Mesothelial cell of epicardium (in vitro differentiated cells): ENCODE data around the gene EIF1. TPM values are rescaled to one million over a fixed set of nuclear protein-coding genes. Genes with fewer than 3 reads are reported as not detected.
A peak's percentile ranks its signal among the peaks of the same experiment; 100 is the strongest.

Source experiments
- DNase-seq, 2 experiments: peaks; one replicate each; pipeline ENCODE4 v3.0.0; 2021; ENCODE audit warnings: low spot score in 2 of 2; ENCODE audit not compliant: unreplicated experiment in 2 of 2
- H3K27ac Mint-ChIP-seq: 2 replicates; pipeline ENCODE4 v1.8.0; 2021; ENCODE audit warnings: mixed read lengths
- H3K27me3 Mint-ChIP-seq: 2 replicates; pipeline ENCODE4 v1.8.0; 2021; ENCODE audit warnings: low read depth, mixed read lengths
- H3K36me3 Mint-ChIP-seq: 2 replicates; pipeline ENCODE4 v1.8.0; 2021; ENCODE audit warnings: mixed read lengths
- H3K4me1 Mint-ChIP-seq: 2 replicates; pipeline ENCODE4 v1.8.0; 2021; ENCODE audit warnings: mixed read lengths
- H3K4me3 Mint-ChIP-seq: 2 replicates; pipeline ENCODE4 v1.8.0; 2021; ENCODE audit warnings: mild to moderate bottlenecking, moderate library complexity, mixed read lengths
- H3K9me3 Mint-ChIP-seq: 2 replicates; pipeline ENCODE4 v1.8.0; 2021; ENCODE audit warnings: mixed read lengths
- total RNA-seq: library from RNA; stranded (reverse); gene quantifications from 3 replicates; pipeline ENCODE4 v1.2.1, GENCODE V29; 2021
- TF ChIP-seq, protein P1 (sequence below): fragments of 200-600 bp; sonication (generic); IDR thresholded peaks from one replicate; pipeline ENCODE4 v1.5.0; 2021; ENCODE audit warnings: antibody characterized with exemption; ENCODE audit not compliant: unreplicated experiment

The EIF1 gene
- total RNA-seq, 1 donor from 2014 or later: 606 TPM

DNA sequence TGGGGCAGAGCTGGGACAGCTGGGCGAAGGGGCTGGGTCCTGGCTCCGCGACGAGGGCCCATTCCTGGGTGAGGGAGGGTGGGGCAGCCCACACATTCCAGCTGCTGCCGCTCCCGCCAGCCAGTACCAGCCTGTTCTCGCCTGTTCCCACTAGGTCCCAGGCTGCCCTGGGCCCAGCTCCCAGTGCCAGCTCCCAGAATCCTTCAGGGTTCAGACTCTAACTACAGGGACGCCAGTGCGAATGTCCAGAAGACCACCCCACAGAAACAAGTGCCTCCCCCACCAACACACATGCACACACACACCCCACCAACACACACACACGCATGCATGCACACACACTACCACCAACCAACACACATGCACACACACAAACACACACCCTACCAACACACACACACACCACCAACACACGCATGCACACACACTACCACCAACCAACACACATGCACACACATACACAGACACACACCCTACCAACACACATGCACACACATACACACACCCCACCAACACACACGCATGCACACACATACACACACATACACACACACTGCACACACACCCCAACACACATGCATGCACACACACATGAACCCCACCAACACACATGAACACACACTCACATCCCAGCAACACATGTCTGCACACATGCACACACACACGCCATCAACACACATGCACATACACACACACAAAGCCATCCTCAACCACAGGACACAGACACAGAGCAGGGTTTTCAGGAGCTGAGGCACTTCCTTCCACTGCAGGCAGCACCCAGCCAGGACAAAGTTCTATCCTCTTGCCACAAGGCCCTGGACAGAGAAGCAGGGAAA is 36.8 kb upstream of the EIF1 start:
- Mint-ChIP-seq H3K27ac (peak overlapping the region; percentile 60), H3K4me1 (peaks cover 49% of the 10 kb centered on the region)
- TF ChIP-seq, protein P1, sequence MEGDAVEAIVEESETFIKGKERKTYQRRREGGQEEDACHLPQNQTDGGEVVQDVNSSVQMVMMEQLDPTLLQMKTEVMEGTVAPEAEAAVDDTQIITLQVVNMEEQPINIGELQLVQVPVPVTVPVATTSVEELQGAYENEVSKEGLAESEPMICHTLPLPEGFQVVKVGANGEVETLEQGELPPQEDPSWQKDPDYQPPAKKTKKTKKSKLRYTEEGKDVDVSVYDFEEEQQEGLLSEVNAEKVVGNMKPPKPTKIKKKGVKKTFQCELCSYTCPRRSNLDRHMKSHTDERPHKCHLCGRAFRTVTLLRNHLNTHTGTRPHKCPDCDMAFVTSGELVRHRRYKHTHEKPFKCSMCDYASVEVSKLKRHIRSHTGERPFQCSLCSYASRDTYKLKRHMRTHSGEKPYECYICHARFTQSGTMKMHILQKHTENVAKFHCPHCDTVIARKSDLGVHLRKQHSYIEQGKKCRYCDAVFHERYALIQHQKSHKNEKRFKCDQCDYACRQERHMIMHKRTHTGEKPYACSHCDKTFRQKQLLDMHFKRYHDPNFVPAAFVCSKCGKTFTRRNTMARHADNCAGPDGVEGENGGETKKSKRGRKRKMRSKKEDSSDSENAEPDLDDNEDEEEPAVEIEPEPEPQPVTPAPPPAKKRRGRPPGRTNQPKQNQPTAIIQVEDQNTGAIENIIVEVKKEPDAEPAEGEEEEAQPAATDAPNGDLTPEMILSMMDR: no peak

DNA sequence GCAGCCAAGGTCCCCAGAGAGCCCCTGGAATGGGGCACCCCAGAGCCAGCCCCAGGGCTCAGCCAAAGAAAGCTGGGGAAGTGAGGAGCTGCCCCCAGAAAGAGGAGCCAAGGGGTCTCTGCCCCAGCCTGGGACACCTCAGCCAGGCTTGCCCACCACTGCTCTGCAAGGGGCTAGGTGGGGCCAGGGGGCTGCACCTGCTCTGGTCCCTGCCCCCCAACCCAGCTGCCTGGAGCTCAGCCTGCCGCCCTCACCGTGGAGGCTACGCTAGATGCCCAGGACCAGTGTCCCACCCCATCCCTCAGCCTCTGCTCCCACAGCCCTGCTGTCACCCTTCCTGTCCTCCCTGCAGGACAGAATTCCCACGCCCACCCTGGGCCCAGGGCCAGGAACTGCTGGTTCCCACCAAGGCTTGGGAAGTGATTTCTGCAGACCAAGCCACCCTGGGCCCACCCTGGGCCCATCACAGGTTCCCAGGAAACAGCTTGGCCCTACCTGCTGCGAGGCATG is 36.2 kb upstream of the EIF1 start:
- H3K36me3 Mint-ChIP-seq: no peaks in the 10 kb centered on the region
- H3K4me1 Mint-ChIP-seq: peaks cover 48% of the 10 kb centered on the region
- no peaks in the 10 kb centered on the region for H3K27me3 Mint-ChIP-seq
- no peak overlapping the region for H3K27ac Mint-ChIP-seq
- TF ChIP-seq, protein P1: no peak
- H3K4me3 Mint-ChIP-seq: no peak overlapping the region
- DNase-seq: no peak
- H3K9me3 Mint-ChIP-seq: no peaks in the 10 kb centered on the region

More for the DNA sequence above, 36.8 kb upstream of the EIF1 start:
- DNase-seq: no peak
- Mint-ChIP-seq H3K4me3 (no peak overlapping the region), H3K36me3 (no peaks in the 10 kb centered on the region), H3K27me3 (no peaks in the 10 kb centered on the region), H3K9me3 (no peaks in the 10 kb centered on the region)

DNA sequence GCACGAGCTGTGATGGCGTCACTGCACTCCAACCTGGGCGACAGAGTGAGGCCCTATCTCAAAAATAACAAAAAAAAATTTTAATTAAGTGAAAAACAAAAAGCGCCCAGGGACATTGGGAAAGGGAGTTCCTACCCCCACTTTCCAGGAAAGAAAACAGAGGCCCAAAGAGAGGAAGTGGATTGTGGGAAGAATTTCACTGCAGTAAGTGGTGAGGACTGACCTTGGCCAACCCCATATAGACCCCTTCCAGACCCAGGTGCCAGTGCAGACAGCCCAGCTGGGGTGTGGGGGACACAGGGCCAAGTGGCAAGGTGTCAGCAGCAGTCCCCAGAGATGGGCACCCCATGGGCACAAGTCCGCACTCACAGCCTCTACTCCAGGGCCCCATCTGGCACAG is 35.3 kb upstream of the EIF1 start:
- Mint-ChIP-seq H3K4me3 (no peak overlapping the region), H3K9me3 (no peaks in the 10 kb centered on the region), H3K36me3 (no peaks in the 10 kb centered on the region), H3K4me1 (peaks cover 41% of the 10 kb centered on the region), H3K27ac (no peak overlapping the region), H3K27me3 (no peaks in the 10 kb centered on the region)
- TF ChIP-seq, protein P1: no peak
- no peak for DNase-seq

DNA sequence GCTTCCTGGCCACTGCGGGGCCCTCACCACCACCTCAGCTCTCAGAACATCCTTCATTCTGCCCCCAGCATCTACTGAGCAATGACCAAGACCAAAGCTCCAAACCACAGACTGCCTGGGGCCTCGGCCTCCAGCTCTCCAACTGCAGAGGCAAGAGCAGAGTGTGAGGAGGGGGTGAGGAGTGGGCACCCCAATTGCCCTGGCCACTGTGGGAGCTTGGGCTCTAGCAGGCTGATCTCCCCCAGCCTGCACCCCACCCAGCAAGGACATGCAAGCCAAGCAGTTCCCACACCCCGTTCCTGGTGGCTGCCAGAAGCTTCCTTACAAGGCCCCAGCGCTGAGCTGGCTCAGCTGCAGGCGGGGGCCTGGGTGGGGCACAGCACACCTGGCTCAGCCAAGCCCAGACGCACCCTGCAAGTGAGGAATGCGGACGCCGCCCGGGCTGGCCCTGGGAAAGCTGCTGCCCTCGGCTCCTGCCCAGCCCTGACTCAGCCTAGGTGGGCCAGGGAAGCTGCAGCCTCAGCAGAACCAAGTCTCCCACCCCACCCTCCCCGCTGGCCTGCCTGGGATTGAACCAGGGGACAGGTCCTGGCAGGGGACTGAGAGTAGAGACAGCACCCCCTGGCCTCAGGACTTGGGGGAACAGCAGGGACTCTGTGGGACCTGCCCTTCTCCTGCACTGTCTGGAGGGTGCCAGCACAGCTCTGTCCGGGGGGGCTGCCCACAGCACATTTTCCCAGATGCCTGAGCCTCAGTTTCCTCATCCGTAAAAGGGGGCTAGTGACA is 34.6 kb upstream of the EIF1 start:
- H3K9me3 Mint-ChIP-seq: no peaks in the 10 kb centered on the region
- peak in 1 of 2 experiments; percentile 61 for DNase-seq
- H3K27me3 Mint-ChIP-seq: no peaks in the 10 kb centered on the region
- TF ChIP-seq, protein P1: no peak
- peaks cover 37% of the 10 kb centered on the region for H3K4me1 Mint-ChIP-seq
- H3K27ac Mint-ChIP-seq: peak overlapping the region; percentile 95
- no peak overlapping the region for H3K4me3 Mint-ChIP-seq
- no peaks in the 10 kb centered on the region for H3K36me3 Mint-ChIP-seq

DNA sequence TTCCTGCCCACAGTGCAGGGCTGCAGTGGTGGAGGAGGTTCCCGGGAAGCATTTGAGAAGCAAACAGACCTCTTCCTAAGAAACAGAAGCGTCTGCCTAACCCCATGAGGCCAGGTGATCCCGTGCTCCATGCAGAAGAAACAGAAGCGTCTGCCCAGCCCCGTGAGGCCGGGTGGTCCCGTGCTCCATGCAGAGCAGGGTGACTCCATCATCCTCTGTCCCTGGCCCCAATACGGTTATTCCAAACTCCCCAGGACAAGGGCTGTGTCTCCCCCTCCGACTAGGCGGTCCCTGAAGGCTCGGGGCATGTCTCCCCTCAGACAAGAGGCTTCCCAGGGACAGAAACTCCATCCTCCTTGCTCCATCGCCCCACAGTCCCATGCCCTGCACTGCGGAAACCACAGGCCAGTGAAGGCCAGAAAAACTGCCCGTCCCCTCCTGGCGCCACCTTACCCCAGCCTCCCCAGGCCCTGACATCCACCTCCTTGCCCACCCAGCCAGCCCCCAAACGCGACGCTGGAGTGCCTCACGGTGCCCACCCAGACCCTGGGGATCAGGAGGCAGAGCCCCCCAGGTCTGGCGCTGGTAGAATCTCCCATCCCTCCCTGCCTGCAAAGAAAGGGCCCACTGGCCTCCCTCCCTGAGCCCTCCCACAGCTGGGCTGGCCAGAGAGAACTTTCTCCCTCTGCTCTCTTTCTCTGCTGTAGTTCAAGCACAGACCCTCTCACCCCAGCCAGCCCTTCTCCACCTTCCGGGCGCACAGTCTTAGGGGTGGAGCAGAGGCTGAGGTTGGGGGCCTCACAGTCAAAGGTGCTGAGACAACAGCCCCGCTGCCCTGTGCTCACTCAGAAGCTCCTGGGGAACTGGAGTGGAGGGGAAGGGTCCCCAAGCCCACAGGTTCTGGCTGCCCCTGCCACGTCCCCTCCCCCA is 33.7 kb upstream of the EIF1 start:
- Mint-ChIP-seq H3K4me1 (peaks cover 42% of the 10 kb centered on the region), H3K27ac (peak overlapping the region; percentile 95), H3K9me3 (no peaks in the 10 kb centered on the region)

More for the DNA sequence above, 33.7 kb upstream of the EIF1 start:
- TF ChIP-seq, protein P1: no peak
- H3K4me3 Mint-ChIP-seq: no peak overlapping the region
- no peak for DNase-seq
- no peaks in the 10 kb centered on the region for H3K36me3 Mint-ChIP-seq
- H3K27me3 Mint-ChIP-seq: no peaks in the 10 kb centered on the region
